Right lobe of liver (tissue), 6 donors: ENCODE data around the gene DIP2C. TPM values are rescaled to one million over a fixed set of nuclear protein-coding genes. Genes with fewer than 3 reads are reported as not detected.

ENCODE experiments used
- ATAC-seq, 4 donors: fragments of 200-7000 bp; cut with Tn5 transposase; one replicate each; pipeline ENCODE4 v1.9.1; 2020; ENCODE audit warnings: mild to moderate bottlenecking in 4 of 4, moderate library complexity in 4 of 4
- DNase-seq, 3 donors: peaks; one replicate each; pipeline ENCODE4 v3.0.0-alpha.2; 2020
- H3K27ac ChIP-seq, 3 donors: fragments of 200-600 bp; one replicate each; pipeline ENCODE4 v1.8.0; 2022
- H3K27me3 ChIP-seq, 2 donors: fragments of 200-600 bp; one replicate each; pipeline ENCODE4 v1.8.0; 2022
- H3K36me3 ChIP-seq, 4 donors: fragments of 200-600 bp; sonication (generic) in 1 of 4; one replicate each; pipeline versions ENCODE4 v1.5.1 to v1.8.0; 2017 to 2022; ENCODE audit warnings: control low read depth in 1 of 4
- H3K4me1 ChIP-seq, 4 donors: fragments of 200-600 bp; sonication (generic) in 1 of 4; one replicate each; pipeline versions ENCODE4 v1.5.1 to v1.8.0; 2017 to 2022; ENCODE audit warnings: control low read depth in 1 of 4
- H3K4me3 ChIP-seq, 3 donors: fragments of 200-600 bp; one replicate each; pipeline ENCODE4 v1.8.0; 2022
- H3K9me3 ChIP-seq, 4 donors: fragments of 200-600 bp; sonication (generic) in 1 of 4; one replicate each; pipeline versions ENCODE4 v1.5.1 to v1.8.0; 2017 to 2022; ENCODE audit warnings: control low read depth in 1 of 4
- POLR2A ChIP-seq: fragments of 450-650 bp; IDR thresholded peaks from one replicate; pipeline ENCODE4 v1.6.1; 2017; ENCODE audit warnings: antibody characterized with exemption, mild to moderate bottlenecking
- WGBS: methylation state at CpG from one replicate; pipeline ENCODE4 v1.1.6; 2018; ENCODE audit warnings: low coverage, low lambda C conversion rate; ENCODE audit not compliant: insufficient coverage; ENCODE audit errors: missing lambda C conversion rate; 5-methylcytosine and 5-hydroxymethylcytosine counted together
- intact Hi-C, 2 donors: fragments of 100-400 bp; cut with DNase I; formaldehyde crosslinking; loops; one replicate each; pipeline versions ENCODE4 v1.11.2 to v1.14.1; 2022
- total RNA-seq, 6 experiments: library from RNA; depleted of rRNA in 2 of 6; stranded (reverse); fragments of >200 nt in 2 of 6; fragmentation: NEBNext Ultra II Directional in 3 of 6; extraction: Animal tissue kit (Norgen Biotek cat#: 25700) in 3 of 6; gene quantifications; one replicate each; pipeline versions ENCODE4 v1.1.0 to v1.2.4, GENCODE V29; 2016 to 2023
- TF ChIP-seq, protein P1 (sequence below), 4 donors: fragments of 200-600 bp in 3 of 4; fragments of 450-650 bp in 1 of 4; IDR thresholded peaks; one replicate each; pipeline versions ENCODE4 v1.5.1 to v1.8.0; 2016 to 2022; ENCODE audit warnings: antibody characterized with exemption in 4 of 4, mild to moderate bottlenecking in 2 of 4
- donor health status: DM: no; HTN: yes; CAD: no.
- donor health status: DM: no; HTN: no; CAD: no.
- donor health status: DM: no; HTN: no; CAD: no.
- donor health status: DM: no; HTN: yes; CAD: no.
- donor health status: DM: no; HTN: yes; CAD: no.

Gene DIP2C
- total RNA-seq, 6 experiments from 2014 or later, result 8.0 to 13.5 (median 11.7) TPM

DNA sequence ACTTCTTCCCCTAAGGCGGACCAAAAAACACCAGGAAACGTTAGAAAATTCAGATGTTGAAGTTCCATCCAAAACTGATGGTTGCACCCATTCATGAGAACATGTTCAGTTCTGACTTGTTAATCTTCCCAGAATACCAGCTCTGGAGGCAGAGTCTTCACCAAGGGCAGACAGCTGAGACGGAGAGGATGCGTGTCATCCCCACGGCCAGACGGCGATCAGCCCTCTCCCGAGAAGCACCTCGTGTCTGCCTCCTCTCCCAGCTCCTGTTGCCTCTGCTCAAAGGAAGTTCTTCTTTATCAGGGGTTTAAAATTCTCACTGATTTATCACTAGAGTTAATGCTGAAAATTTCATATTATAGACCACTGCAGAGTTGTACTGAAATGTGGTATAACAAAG is 284.5 kb downstream of the DIP2C start:
- 91% methylated on average over 5 of the region's 9 CpGs for WGBS
- intact Hi-C loops, result no loop called here
- no peak overlapping the region for H3K27ac ChIP-seq

DNA sequence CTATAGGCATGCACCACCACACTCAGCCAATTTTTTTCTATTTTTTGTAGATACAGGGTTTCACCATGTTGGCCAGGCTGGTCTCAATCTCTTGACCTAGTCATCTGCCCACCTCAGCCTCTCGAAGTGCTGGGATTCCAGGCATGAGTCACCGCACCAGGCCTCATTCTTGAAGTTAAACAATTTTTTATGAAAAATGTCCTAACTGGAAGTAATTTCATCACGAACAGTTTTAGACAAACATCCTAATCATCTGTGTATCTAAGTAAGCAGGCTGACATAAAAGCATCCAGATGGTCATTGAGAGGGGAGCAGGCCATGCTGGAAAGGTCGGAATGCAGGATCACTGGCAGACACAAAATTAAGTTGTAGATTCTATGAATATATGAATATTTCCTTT is 285.1 kb downstream of the DIP2C start:
- intact Hi-C loops, result no loop called here
- Histone ChIP-seq H3K27ac (no peak overlapping the region), H3K27me3 (no peaks in the 10 kb centered on the region), H3K4me1 (no peaks in the 10 kb centered on the region), H3K9me3 (no peaks in the 10 kb centered on the region), H3K36me3 (peaks cover 0 to 11% (median 3%) of the 10 kb centered on the region in 4 donors), H3K4me3 (no peak overlapping the region)
- DNase-seq (no peak), ATAC-seq (no peak)
- TF ChIP-seq POLR2A, result no peak
- TF ChIP-seq, protein P1, sequence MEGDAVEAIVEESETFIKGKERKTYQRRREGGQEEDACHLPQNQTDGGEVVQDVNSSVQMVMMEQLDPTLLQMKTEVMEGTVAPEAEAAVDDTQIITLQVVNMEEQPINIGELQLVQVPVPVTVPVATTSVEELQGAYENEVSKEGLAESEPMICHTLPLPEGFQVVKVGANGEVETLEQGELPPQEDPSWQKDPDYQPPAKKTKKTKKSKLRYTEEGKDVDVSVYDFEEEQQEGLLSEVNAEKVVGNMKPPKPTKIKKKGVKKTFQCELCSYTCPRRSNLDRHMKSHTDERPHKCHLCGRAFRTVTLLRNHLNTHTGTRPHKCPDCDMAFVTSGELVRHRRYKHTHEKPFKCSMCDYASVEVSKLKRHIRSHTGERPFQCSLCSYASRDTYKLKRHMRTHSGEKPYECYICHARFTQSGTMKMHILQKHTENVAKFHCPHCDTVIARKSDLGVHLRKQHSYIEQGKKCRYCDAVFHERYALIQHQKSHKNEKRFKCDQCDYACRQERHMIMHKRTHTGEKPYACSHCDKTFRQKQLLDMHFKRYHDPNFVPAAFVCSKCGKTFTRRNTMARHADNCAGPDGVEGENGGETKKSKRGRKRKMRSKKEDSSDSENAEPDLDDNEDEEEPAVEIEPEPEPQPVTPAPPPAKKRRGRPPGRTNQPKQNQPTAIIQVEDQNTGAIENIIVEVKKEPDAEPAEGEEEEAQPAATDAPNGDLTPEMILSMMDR (IDR thresholded peaks at IDR 0.05), result no peak
- WGBS, result 96% methylated on average over 4 of the region's 4 CpGs

More for the DNA sequence above, 284.5 kb downstream of the DIP2C start:
- no peaks in the 10 kb centered on the region for H3K9me3 ChIP-seq
- no peaks in the 10 kb centered on the region for H3K4me1 ChIP-seq
- DNase-seq (no peak), ATAC-seq (no peak)
- H3K27me3 ChIP-seq, result no peaks in the 10 kb centered on the region
- peaks cover 0 to 11% (median 3%) of the 10 kb centered on the region in 4 donors for H3K36me3 ChIP-seq
- H3K4me3 ChIP-seq, result no peak overlapping the region
- TF ChIP-seq POLR2A, result no peak
- TF ChIP-seq, protein P1 (IDR thresholded peaks at IDR 0.05), result no peak

DNA sequence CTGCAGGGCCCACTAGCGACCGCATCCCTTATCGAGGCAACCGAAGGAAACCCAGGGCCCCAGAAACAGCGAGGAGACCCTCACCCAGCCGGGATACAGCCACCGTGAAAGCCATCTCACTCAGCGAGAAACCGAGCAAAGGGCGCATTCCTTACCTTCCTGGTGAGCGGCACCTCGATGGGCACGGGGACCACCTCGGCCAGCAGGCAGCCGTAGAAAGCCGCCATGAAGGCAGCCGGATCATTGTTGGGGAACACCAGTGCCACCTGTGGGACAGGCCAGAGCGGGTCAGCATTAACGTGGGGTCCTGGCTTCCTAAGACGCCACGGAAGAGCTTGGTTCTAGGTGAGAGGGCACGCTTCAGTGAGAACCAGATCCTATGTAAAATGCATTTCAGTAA is 290.5 kb downstream of the DIP2C start:
- H3K36me3 ChIP-seq, result no peaks in the 10 kb centered on the region
- no peak overlapping the region for H3K27ac ChIP-seq
- H3K4me3 ChIP-seq, result no peak overlapping the region
- no peaks in the 10 kb centered on the region for H3K27me3 ChIP-seq
- H3K9me3 ChIP-seq, result no peaks in the 10 kb centered on the region
- TF ChIP-seq, protein P1 (IDR thresholded peaks at IDR 0.05), result no peak
- no peak for TF ChIP-seq POLR2A
- intact Hi-C loops, result no loop called here
- H3K4me1 ChIP-seq, result no peaks in the 10 kb centered on the region
- 98% methylated on average over 8 of the region's 22 CpGs for WGBS
- DNase-seq (no peak), ATAC-seq (no peak)

DNA sequence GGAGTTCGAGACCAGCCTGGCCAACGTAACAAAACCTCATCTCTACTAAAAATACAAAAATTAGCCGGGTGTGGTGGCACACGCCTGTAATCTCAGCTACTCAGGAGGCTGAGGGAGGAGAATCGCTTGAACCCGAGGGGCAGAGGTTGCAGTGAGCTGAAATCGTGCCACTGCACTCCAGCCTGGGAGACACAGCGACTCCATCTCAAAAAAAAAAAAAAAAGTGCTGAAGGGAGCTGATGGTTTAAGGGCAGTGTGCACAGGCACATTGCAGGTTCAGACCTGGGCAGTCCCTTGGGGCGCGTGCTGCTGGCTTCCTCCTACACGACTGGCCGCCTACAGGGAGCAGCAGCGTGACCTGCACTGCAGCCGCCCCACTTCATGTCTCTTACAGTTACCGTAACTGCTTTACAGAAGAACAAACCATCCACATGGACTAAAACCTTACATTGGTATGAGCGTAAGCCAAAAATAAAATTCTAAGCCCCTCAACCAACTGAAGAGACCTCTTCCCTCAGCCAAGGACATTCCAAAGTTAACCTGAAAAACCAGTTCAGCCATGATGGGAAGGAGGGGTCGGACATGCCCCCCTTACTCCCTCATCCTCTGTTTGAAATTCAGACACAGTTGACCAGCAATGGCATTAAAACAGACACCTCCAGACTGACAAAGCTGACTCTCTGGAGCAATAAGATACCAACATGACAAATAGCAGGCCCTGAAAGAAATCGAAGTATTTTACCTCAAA is 292.0 kb downstream of the DIP2C start:
- intact Hi-C loops, result no loop called here
- no peaks in the 10 kb centered on the region for H3K9me3 ChIP-seq
- no peaks in the 10 kb centered on the region for H3K36me3 ChIP-seq
- no peaks in the 10 kb centered on the region for H3K4me1 ChIP-seq
- no peak overlapping the region for H3K4me3 ChIP-seq
- ATAC-seq, result no peak
- no peaks in the 10 kb centered on the region for H3K27me3 ChIP-seq
- no peak for TF ChIP-seq POLR2A
- TF ChIP-seq, protein P1 (IDR thresholded peaks at IDR 0.05), result no peak
- no peak for DNase-seq
- 89% methylated on average over 1 of the region's 18 CpGs for WGBS
- no peak overlapping the region for H3K27ac ChIP-seq
